ENCODE data around the gene STOML1. TPM values are rescaled to one million over a fixed set of nuclear protein-coding genes. Genes with fewer than 3 reads are reported as not detected.

The STOML1 gene
- total RNA-seq, 1 donor from 2014 or later: 14.1 TPM

DNA sequence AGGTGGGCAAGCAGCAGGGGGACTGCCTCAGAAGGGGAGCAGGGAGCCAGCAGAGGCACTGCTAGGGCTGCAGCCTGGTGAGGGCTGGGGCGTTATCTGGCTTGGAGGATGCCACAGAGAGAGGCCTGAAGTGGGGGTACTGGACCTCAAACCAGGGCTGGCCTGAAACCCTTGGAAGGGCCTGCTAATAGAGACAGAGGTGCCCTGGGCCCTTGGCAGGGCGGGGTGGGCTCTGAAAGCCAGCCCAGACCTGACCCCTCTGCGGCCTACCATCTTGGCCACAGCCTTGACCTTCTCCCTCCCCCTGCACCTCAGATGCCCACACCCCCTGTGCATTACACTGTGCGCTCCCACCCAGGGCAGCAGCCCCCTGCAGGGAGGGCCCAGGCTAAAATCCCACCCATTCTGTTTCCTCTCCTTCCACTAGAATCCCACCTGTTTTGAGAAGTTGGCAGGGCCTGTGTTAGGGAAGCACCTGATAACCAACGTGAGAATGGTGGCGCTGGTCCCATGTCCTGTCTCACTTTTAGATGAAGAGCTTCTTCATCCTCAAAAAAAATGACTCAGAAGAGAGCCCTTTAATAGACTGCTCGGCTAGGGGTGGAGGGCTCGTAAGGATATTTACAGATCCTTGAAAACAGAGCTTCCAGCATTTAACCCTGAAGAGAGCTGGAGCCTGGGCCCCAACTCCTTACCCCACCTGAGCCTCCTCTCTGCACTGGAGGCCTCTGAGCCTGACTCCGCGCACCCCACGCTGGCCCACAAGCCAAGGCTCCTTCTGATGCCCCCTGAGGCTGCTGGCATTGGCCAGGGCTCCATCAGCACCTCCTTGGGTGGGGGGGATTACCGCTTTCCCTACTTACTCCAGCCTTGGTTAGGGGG lies 36.0 kb downstream of the STOML1 start:
- Histone ChIP-seq H3K9ac (ENCODE audit: low read depth in 1 of 3, low read length in 3 of 3) (peak overlapping the region in 1 of 3 donors; percentile 33), H3K27ac (ENCODE audit: low read depth, low read length) (no peak overlapping the region), H3K36me3 (ENCODE audit: control insufficient read depth in 3 of 3, insufficient read depth in 3 of 3, low read length in 3 of 3) (peaks cover 0 to 2% (median 0%) of the 10 kb centered on the region in 3 donors), H3K27me3 (ENCODE audit: control insufficient read depth in 3 of 3, insufficient read depth in 3 of 3, low read length in 3 of 3) (peaks cover 0 to 16% (median 0%) of the 10 kb centered on the region in 3 donors), H3K4me3 (ENCODE audit: low read length in 3 of 3) (no peak overlapping the region), H3K4me1 (ENCODE audit: control insufficient read depth in 3 of 3, insufficient read depth in 3 of 3, low read length in 3 of 3) (peaks cover 27 to 34% (median 30%) of the 10 kb centered on the region in 3 donors), H3K9me3 (ENCODE audit: control insufficient read depth in 3 of 3, low read length in 3 of 3) (no peaks in the 10 kb centered on the region)

DNA sequence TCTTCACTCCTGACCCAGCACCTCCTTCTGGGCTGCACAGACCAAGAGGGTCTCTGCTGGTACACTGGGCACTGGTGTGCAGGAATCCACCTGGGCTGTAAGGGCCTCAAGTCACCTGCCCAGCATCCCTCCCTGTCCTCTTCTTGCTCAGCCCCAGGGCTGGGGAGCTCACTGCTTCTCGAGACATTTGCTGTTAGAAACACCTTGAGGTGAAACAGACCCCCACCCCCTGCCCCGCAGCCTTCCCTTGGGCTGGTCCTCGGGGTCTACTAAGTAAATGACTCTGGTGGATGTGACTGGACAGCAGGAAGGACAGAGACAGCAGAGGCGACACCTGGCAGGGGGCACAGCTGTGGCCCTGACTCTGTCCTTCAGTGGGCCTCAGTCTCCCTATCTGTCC lies 36.8 kb downstream of the STOML1 start:
- Histone ChIP-seq H3K27me3 (ENCODE audit: control insufficient read depth in 3 of 3, insufficient read depth in 3 of 3, low read length in 3 of 3) (peaks cover 0 to 16% (median 0%) of the 10 kb centered on the region in 3 donors), H3K36me3 (ENCODE audit: control insufficient read depth in 3 of 3, insufficient read depth in 3 of 3, low read length in 3 of 3) (peaks cover 0 to 2% (median 0%) of the 10 kb centered on the region in 3 donors), H3K9ac (ENCODE audit: low read depth in 1 of 3, low read length in 3 of 3) (no peak overlapping the region), H3K4me3 (ENCODE audit: low read length in 3 of 3) (no peak overlapping the region), H3K9me3 (ENCODE audit: control insufficient read depth in 3 of 3, low read length in 3 of 3) (no peaks in the 10 kb centered on the region), H3K4me1 (ENCODE audit: control insufficient read depth in 3 of 3, insufficient read depth in 3 of 3, low read length in 3 of 3) (peaks cover 35 to 41% (median 35%) of the 10 kb centered on the region in 3 donors), H3K27ac (ENCODE audit: low read depth, low read length) (no peak overlapping the region)

DNA sequence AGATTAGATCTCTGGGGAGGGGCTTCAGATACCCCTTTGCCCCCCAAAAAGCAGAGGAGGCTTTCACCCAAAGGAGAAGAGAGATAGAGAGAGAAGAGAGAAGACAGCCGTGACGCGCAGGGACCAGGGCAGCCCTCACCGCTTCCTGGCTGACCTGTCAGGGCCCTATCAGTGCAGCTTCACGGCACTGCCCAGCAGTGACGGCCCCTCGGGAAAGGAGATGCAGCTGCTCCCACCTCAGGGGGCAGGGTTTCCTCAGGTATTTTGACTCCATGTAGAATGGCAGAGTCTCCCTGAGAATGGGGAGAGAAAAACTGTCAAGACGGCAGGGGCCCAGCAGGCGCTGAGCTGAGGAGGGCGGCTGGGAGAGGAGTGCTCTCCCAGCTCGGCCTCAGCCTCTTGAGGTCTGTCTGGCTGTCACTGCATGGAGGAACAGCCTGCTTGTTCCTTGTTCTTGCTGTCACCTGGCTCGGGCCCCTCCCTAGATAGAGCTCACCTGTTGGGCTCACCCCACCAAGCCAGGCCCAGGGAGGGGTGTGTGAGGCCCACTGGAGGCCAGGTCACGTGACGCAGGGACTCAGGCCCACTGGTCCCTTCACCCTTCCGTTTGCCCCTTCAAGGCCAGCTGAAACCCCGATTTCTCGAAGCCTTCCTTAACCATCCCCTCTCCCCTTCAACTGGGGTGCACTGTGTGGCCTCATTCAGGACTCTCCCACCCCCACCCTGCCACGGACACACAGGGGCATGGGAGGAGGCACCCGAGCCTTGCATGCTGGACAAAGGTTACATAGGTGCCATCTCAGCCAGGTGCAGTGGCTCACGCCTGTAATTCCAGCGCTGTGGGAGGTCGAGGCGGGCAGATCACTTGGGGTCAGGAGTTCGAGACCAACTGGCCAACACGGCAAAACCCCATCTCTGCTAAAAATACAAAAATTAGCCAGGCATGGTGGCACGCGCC lies 37.6 kb downstream of the STOML1 start:
- peaks cover 32 to 41% (median 35%) of the 10 kb centered on the region in 3 donors for H3K4me1 ChIP-seq (ENCODE audit: control insufficient read depth in 3 of 3, insufficient read depth in 3 of 3, low read length in 3 of 3)
- H3K36me3 ChIP-seq (ENCODE audit: control insufficient read depth in 3 of 3, insufficient read depth in 3 of 3, low read length in 3 of 3): peaks cover 0 to 6% (median 0%) of the 10 kb centered on the region in 3 donors
- H3K4me3 ChIP-seq (ENCODE audit: low read length in 3 of 3): no peak overlapping the region
- peaks cover 0 to 16% (median 0%) of the 10 kb centered on the region in 3 donors for H3K27me3 ChIP-seq (ENCODE audit: control insufficient read depth in 3 of 3, insufficient read depth in 3 of 3, low read length in 3 of 3)
- H3K27ac ChIP-seq (ENCODE audit: low read depth, low read length): no peak overlapping the region
- H3K9ac ChIP-seq (ENCODE audit: low read depth in 1 of 3, low read length in 3 of 3): no peak overlapping the region
- no peaks in the 10 kb centered on the region for H3K9me3 ChIP-seq (ENCODE audit: control insufficient read depth in 3 of 3, low read length in 3 of 3)

DNA sequence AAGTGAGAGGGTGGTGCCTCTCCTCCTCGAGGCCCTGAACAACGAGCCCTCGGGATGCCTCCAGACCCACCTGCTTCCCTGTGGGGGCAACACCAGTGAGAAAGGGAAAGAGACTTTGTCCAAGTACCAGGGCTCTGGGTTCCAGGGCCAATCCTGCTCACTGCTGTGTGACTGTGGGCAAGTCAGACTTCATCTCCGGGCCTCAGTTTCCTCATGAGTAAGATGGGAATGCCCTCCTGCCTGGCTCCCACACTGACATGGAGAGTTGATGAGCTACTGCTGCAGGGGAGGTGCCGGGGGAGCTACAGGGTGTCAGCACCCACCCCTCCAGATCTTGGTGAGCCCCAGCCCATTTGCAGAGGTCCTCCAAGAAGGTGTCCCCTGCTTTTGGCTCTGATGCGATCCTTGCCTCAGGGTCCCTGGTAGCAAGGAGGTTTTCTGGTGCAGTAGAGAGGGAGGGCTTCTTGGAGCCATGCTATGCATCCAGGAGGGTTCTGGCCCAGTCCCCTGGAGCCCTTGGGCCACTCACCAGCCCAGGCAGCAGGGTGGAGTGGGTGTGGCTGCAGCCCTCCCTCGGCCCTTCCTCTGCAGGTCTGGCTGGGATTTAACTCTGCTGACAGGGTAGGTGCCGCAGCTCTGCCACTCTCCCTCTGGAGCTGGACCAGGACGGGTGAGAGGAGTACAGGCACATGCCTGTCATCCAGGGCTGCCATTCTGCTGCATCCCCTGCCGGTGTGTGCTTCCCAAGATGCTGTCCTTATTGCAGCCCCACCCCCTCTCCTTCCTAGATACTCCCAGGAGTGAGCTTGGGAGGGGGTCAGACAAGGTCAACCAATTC lies 39.0 kb downstream of the STOML1 start:
- H3K36me3 ChIP-seq (ENCODE audit: control insufficient read depth in 3 of 3, insufficient read depth in 3 of 3, low read length in 3 of 3): peaks cover 0 to 13% (median 2%) of the 10 kb centered on the region in 3 donors
- H3K9me3 ChIP-seq (ENCODE audit: control insufficient read depth in 3 of 3, low read length in 3 of 3): no peaks in the 10 kb centered on the region
- H3K9ac ChIP-seq (ENCODE audit: low read depth in 1 of 3, low read length in 3 of 3): peak overlapping the region in 1 of 3 donors; percentile 16
- peaks cover 0 to 16% (median 0%) of the 10 kb centered on the region in 3 donors for H3K27me3 ChIP-seq (ENCODE audit: control insufficient read depth in 3 of 3, insufficient read depth in 3 of 3, low read length in 3 of 3)
- no peak overlapping the region for H3K4me3 ChIP-seq (ENCODE audit: low read length in 3 of 3)
- H3K27ac ChIP-seq (ENCODE audit: low read depth, low read length): no peak overlapping the region
- H3K4me1 ChIP-seq (ENCODE audit: control insufficient read depth in 3 of 3, insufficient read depth in 3 of 3, low read length in 3 of 3): peaks cover 30 to 41% (median 35%) of the 10 kb centered on the region in 3 donors

DNA sequence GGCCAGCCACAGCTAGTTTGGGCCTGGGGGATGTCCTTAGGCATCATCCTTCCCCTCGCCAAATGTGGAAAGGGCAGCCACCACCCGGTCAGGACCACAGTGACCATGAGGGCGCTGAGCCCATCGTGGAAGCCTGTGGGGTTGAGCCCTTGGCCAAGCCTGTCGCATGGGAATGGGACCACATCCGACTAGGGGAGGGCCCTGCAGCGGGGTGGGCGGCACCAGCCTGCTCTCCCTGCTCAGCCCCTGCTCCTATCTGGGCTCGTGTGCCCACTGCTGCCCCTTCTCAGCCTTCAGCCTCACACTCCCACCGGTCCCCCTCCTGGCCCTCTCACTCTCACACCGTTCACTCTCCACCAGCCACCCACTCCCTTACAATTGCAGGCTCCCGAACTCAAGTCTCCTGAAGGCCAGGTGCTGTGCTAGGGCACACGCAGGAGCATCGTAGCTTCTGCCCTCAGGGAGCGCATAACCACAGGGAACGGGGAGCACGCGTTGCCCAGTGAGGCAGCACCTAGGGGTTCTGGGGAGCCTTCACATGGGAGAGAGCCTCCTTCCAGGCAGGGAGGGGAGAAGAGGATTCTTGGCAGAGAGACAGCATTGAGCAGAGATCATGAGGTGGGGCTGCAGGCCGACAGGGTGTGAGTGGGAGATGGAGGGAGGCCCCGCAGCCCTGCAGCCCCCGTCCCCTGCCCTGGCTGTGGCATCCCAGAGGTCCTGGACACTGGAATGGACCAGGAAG lies 39.8 kb downstream of the STOML1 start:
- peaks cover 0 to 14% (median 0%) of the 10 kb centered on the region in 3 donors for H3K27me3 ChIP-seq (ENCODE audit: control insufficient read depth in 3 of 3, insufficient read depth in 3 of 3, low read length in 3 of 3)
- H3K9ac ChIP-seq (ENCODE audit: low read depth in 1 of 3, low read length in 3 of 3): peak overlapping the region in 2 of 3 donors; percentile 54 to 73
- peak overlapping the region; percentile 93 for H3K27ac ChIP-seq (ENCODE audit: low read depth, low read length)
- no peaks in the 10 kb centered on the region for H3K9me3 ChIP-seq (ENCODE audit: control insufficient read depth in 3 of 3, low read length in 3 of 3)
- H3K4me3 ChIP-seq (ENCODE audit: low read length in 3 of 3): no peak overlapping the region
- peaks cover 2 to 16% (median 9%) of the 10 kb centered on the region in 3 donors for H3K36me3 ChIP-seq (ENCODE audit: control insufficient read depth in 3 of 3, insufficient read depth in 3 of 3, low read length in 3 of 3)
- peaks cover 30 to 41% (median 35%) of the 10 kb centered on the region in 3 donors for H3K4me1 ChIP-seq (ENCODE audit: control insufficient read depth in 3 of 3, insufficient read depth in 3 of 3, low read length in 3 of 3)

DNA sequence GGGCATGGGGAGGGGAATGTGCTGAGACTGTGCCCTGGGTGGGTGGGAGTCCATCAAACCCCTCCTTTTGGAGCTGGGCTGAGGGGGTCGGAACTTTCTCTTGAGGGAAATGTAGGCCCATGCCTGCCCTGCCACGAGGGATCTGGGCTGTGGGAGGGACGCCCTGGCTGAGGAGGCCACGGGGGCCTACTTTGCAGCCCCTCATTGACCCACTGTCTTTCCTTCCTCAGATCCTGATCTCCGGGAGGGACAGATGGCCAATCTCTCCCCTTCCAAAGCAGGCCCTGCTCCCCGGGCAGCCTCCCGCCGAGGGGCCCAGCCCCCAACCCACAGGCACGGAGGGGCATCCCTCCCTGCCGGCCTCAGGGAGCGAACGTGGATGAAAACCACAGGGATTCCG lies 40.5 kb downstream of the STOML1 start:
- H3K27me3 ChIP-seq (ENCODE audit: control insufficient read depth in 3 of 3, insufficient read depth in 3 of 3, low read length in 3 of 3): peaks cover 0 to 9% (median 0%) of the 10 kb centered on the region in 3 donors
- H3K4me1 ChIP-seq (ENCODE audit: control insufficient read depth in 3 of 3, insufficient read depth in 3 of 3, low read length in 3 of 3): peaks cover 30 to 38% (median 31%) of the 10 kb centered on the region in 3 donors
- H3K27ac ChIP-seq (ENCODE audit: low read depth, low read length): peak overlapping the region; percentile 93
- peaks cover 2 to 20% (median 10%) of the 10 kb centered on the region in 3 donors for H3K36me3 ChIP-seq (ENCODE audit: control insufficient read depth in 3 of 3, insufficient read depth in 3 of 3, low read length in 3 of 3)
- no peak overlapping the region for H3K4me3 ChIP-seq (ENCODE audit: low read length in 3 of 3)
- peak overlapping the region; percentile 62 to 76 (median 73) for H3K9ac ChIP-seq (ENCODE audit: low read depth in 1 of 3, low read length in 3 of 3)
- no peaks in the 10 kb centered on the region for H3K9me3 ChIP-seq (ENCODE audit: control insufficient read depth in 3 of 3, low read length in 3 of 3)

DNA sequence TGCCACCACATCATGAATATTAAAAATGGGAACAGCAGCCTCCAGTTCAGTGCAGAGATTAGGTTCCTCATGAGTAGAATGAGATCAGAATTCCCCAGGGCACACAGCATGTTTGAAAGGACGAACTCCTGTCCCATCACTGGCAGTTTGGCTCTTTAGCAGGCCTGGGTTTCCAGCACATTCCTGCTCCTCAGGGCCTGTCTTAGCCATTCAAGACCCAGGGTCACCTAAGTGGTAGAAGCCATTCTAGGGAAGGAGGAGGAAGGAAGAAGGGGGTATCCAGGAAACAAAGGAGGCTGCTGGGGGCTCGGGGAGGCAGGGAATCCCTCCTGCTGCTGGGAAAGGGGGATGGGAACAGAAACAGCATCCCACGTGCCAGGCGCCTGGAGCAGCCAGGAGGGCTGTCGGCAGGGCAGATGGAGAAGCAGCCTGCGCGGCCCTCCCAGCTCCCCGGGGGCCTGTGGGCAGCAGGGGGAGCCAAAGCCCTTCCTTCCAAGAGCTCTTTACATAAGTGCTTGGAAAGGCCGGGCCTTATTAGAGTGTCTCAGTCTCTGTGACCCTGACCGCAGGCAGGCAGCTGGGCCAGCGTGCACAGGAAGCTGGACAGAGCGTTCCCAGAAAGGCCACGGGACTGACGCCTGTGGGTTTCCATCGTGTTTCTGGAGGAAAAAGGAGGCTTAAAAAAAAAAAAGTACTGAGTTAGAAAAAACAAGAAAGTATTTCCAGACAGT lies 41.1 kb downstream of the STOML1 start:
- peak overlapping the region; percentile 93 for H3K27ac ChIP-seq (ENCODE audit: low read depth, low read length)
- H3K4me3 ChIP-seq (ENCODE audit: low read length in 3 of 3): no peak overlapping the region
- peaks cover 2 to 20% (median 10%) of the 10 kb centered on the region in 3 donors for H3K36me3 ChIP-seq (ENCODE audit: control insufficient read depth in 3 of 3, insufficient read depth in 3 of 3, low read length in 3 of 3)
- no peaks in the 10 kb centered on the region for H3K9me3 ChIP-seq (ENCODE audit: control insufficient read depth in 3 of 3, low read length in 3 of 3)
- peaks cover 0 to 6% (median 0%) of the 10 kb centered on the region in 3 donors for H3K27me3 ChIP-seq (ENCODE audit: control insufficient read depth in 3 of 3, insufficient read depth in 3 of 3, low read length in 3 of 3)
- H3K4me1 ChIP-seq (ENCODE audit: control insufficient read depth in 3 of 3, insufficient read depth in 3 of 3, low read length in 3 of 3): peaks cover 28 to 34% (median 30%) of the 10 kb centered on the region in 3 donors
- peak overlapping the region; percentile 62 to 76 (median 73) for H3K9ac ChIP-seq (ENCODE audit: low read depth in 1 of 3, low read length in 3 of 3)

DNA sequence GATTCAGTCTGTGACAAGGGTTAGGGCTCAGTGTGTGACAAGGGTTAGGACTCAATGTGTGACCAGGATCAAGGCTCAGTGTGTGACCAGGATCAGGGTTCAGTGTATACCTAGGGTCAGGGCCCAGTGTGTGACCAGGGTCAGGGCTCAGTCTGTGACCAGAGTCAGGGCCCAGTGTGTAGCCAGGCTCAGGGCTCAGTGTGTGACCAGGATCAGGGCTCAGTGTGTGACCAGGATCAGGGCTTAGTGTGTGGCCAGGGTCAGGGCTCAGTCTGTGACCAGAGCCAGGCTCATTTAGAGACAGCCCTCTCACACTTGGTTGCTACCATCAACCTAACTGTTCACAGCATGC lies 41.6 kb downstream of the STOML1 start:
- H3K36me3 ChIP-seq (ENCODE audit: control insufficient read depth in 3 of 3, insufficient read depth in 3 of 3, low read length in 3 of 3): peaks cover 2 to 20% (median 10%) of the 10 kb centered on the region in 3 donors
- H3K27me3 ChIP-seq (ENCODE audit: control insufficient read depth in 3 of 3, insufficient read depth in 3 of 3, low read length in 3 of 3): peaks cover 0 to 1% (median 0%) of the 10 kb centered on the region in 3 donors
- H3K4me1 ChIP-seq (ENCODE audit: control insufficient read depth in 3 of 3, insufficient read depth in 3 of 3, low read length in 3 of 3): peaks cover 28 to 32% (median 30%) of the 10 kb centered on the region in 3 donors
- peak overlapping the region; percentile 93 for H3K27ac ChIP-seq (ENCODE audit: low read depth, low read length)
- H3K9ac ChIP-seq (ENCODE audit: low read depth in 1 of 3, low read length in 3 of 3): no peak overlapping the region
- no peak overlapping the region for H3K4me3 ChIP-seq (ENCODE audit: low read length in 3 of 3)
- no peaks in the 10 kb centered on the region for H3K9me3 ChIP-seq (ENCODE audit: control insufficient read depth in 3 of 3, low read length in 3 of 3)
